Caco-2 (cell line): ENCODE measurements around the gene ABTB1. TPM values are rescaled to one million over a fixed set of nuclear protein-coding genes. Genes with fewer than 3 reads are reported as not detected.
A peak's percentile ranks its signal among the peaks of the same experiment; 100 is the strongest.

Source experiments
- BruUV-seq: library from RNA; stranded (reverse); fragments of 400-500 nt; replicated peaks from 2 replicates; lab custom pipeline; 2021; lab: Mats Ljungman, UMichigan
- CTCF ChIA-PET: fragments of 300-600 bp; sonication (Branson Sonifier 250); formaldehyde crosslinking; loops from one replicate; lab custom pipeline; 2022; ENCODE audit warnings: antibody characterized with exemption; lab: Charles Lee
- POLR2A ChIA-PET: fragments of 300-600 bp; sonication (Branson Sonifier 250); formaldehyde crosslinking; loops from one replicate; lab custom pipeline; 2022; ENCODE audit warnings: antibody characterized with exemption; lab: Charles Lee
- DNase-seq, 2 experiments: peaks; one replicate each; pipeline versions ENCODE4 v3.0.0 to v3.0.0-alpha.2; 2020 to 2022
- H3K27me3 ChIP-seq: replicated peaks from 2 replicates; pipeline ENCODE4 v1.6.0; 2011; ENCODE audit warnings: low read length; ENCODE audit not compliant: control insufficient read depth, insufficient read depth
- H3K36me3 ChIP-seq: 2 replicates; pipeline ENCODE4 v1.5.1; 2011; ENCODE audit warnings: low read length; ENCODE audit not compliant: control insufficient read depth, insufficient read depth
- H3K4me1 ChIP-seq: fragments of 250-450 bp; sonication (Bioruptor Pico); 2 replicates; pipeline ENCODE4 v1.5.1; 2020; ENCODE audit warnings: mild to moderate bottlenecking
- H3K4me3 ChIP-seq: 2 replicates; pipeline ENCODE4 v1.5.1; 2011; ENCODE audit warnings: low read depth, mild to moderate bottlenecking, control low read depth, low read length
- H3K9me3 ChIP-seq: fragments of 250-450 bp; sonication (Bioruptor Pico); 2 replicates; pipeline ENCODE4 v1.5.1; 2020; ENCODE audit warnings: mild to moderate bottlenecking, moderate library complexity
- H3K27ac Mint-ChIP-seq: one replicate; pipeline ENCODE4 v1.8.0; 2022; ENCODE audit warnings: mixed read lengths; ENCODE audit not compliant: unreplicated experiment
- H3K27me3 Mint-ChIP-seq: one replicate; pipeline ENCODE4 v1.8.0; 2022; ENCODE audit warnings: mixed read lengths; ENCODE audit not compliant: insufficient read depth, unreplicated experiment
- H3K36me3 Mint-ChIP-seq: one replicate; pipeline ENCODE4 v1.8.0; 2022; ENCODE audit warnings: mild to moderate bottlenecking, mixed read lengths; ENCODE audit not compliant: insufficient read depth, unreplicated experiment
- H3K4me1 Mint-ChIP-seq: one replicate; pipeline ENCODE4 v1.8.0; 2022; ENCODE audit warnings: low read depth, mixed read lengths; ENCODE audit not compliant: unreplicated experiment
- H3K4me3 Mint-ChIP-seq: one replicate; pipeline ENCODE4 v1.8.0; 2022; ENCODE audit warnings: mild to moderate bottlenecking, moderate library complexity, mixed read lengths; ENCODE audit not compliant: unreplicated experiment
- H3K9me3 Mint-ChIP-seq: one replicate; pipeline ENCODE4 v1.8.0; 2022; ENCODE audit warnings: mixed read lengths; ENCODE audit not compliant: unreplicated experiment
- intact Hi-C: fragments of 100-400 bp; cut with micrococcal nuclease; formaldehyde crosslinking; loops from one replicate; pipeline ENCODE4 v1.10.0; 2022; ENCODE audit not compliant: unreplicated experiment
- total RNA-seq: library from RNA; stranded (reverse); gene quantifications from 2 replicates; pipeline ENCODE4 v1.2.3, GENCODE V29; 2022
- TF ChIP-seq, protein P1 (sequence below), 2 experiments: fragments of 200-600 bp in 1 of 2; IDR thresholded peaks; 1 replicate in 1 of 2; 2 replicates in 1 of 2; pipeline versions ENCODE4 v1.5.1 to v1.8.0; 2011 to 2022; ENCODE audit warnings: antibody characterized with exemption in 1 of 2, control low read depth in 1 of 2, inconsistent platforms in 1 of 2, low read depth in 1 of 2, low read length in 1 of 2, mild to moderate bottlenecking in 1 of 2, moderate library complexity in 1 of 2; ENCODE audit not compliant: insufficient read depth in 1 of 2, severe bottlenecking in 1 of 2, unreplicated experiment in 1 of 2

Gene ABTB1
- total RNA-seq, 1 experiment from 2014 or later: 6.2 TPM

DNA sequence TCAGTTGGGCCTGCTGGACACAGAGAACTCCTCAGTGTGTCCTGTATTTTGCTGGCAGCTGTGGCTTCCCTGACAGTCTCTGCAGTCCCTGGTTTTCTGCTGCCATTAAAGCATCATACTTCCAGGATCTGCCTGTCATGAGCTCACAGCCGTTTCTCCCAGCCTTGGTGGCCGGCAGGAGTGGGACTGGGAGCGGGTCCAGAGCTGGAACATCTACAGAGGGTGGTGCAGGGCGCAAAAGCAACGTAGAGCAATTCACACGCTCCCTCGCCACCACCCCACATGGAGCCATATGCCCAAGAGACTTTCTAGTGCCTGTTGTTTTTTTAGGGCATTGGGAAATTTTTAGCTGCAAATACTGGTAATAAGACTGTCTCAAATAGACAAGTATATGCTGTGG is 33.6 kb downstream of the ABTB1 start:
- H3K36me3 ChIP-seq: no peaks in the 10 kb centered on the region
- intact Hi-C loops: no loop called here
- Mint-ChIP-seq H3K4me3 (no peak overlapping the region), H3K9me3 (no peaks in the 10 kb centered on the region), H3K36me3 (no peaks in the 10 kb centered on the region), H3K27me3 (no peaks in the 10 kb centered on the region), H3K4me1 (no peaks in the 10 kb centered on the region), H3K27ac (no peak overlapping the region)
- POLR2A ChIA-PET: no interaction called here
- TF ChIP-seq, protein P1, sequence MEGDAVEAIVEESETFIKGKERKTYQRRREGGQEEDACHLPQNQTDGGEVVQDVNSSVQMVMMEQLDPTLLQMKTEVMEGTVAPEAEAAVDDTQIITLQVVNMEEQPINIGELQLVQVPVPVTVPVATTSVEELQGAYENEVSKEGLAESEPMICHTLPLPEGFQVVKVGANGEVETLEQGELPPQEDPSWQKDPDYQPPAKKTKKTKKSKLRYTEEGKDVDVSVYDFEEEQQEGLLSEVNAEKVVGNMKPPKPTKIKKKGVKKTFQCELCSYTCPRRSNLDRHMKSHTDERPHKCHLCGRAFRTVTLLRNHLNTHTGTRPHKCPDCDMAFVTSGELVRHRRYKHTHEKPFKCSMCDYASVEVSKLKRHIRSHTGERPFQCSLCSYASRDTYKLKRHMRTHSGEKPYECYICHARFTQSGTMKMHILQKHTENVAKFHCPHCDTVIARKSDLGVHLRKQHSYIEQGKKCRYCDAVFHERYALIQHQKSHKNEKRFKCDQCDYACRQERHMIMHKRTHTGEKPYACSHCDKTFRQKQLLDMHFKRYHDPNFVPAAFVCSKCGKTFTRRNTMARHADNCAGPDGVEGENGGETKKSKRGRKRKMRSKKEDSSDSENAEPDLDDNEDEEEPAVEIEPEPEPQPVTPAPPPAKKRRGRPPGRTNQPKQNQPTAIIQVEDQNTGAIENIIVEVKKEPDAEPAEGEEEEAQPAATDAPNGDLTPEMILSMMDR (IDR thresholded peaks at IDR 0.05; ENCODE audit: insufficient read depth in 1 of 2, low read depth in 1 of 2, low read length in 1 of 2, severe bottlenecking in 1 of 2, unreplicated experiment in 1 of 2): no peak
- no peak overlapping the region for H3K4me3 ChIP-seq
- H3K9me3 ChIP-seq: no peaks in the 10 kb centered on the region
- no TSS peak for BruUV-seq
- no peaks in the 10 kb centered on the region for H3K27me3 ChIP-seq
- peak in 1 of 2 experiments; percentile 9 for DNase-seq
- no peaks in the 10 kb centered on the region for H3K4me1 ChIP-seq
- CTCF ChIA-PET: no interaction called here

DNA sequence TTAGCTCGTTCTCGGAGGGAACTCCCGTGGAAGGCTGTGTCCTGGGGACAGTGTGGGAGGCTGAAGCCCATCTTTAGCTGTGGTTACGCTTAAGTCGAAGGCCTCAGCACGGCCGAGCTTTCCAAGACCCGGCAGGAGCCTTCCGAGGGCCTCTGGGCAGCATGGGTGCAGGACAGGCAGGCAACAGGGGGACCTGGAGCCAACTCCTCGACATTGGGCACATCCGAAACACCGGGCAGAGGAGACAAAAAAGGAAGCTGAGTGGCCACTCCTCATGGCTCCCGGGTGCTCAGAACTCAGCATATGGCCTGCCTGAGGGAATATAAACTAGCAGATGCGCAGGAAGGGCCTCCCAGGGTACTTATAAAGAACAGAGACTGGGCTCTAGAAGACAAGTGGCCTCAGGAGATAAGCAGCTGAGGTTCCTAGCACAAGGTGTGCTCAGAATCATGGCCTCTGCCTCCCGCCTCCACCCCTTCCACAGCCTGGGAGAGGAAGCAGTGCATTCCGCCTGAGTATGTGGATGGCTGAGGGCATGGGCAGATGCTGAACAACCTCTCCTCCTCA is 34.1 kb downstream of the ABTB1 start:
- BruUV-seq: no TSS peak
- H3K4me1 ChIP-seq: no peaks in the 10 kb centered on the region
- no peak overlapping the region for H3K4me3 Mint-ChIP-seq
- H3K27me3 ChIP-seq: no peaks in the 10 kb centered on the region
- H3K36me3 Mint-ChIP-seq: no peaks in the 10 kb centered on the region
- intact Hi-C loops: no loop called here
- ChIA-PET CTCF (no interaction called here), POLR2A (no interaction called here)
- no peak overlapping the region for H3K4me3 ChIP-seq
- H3K36me3 ChIP-seq: no peaks in the 10 kb centered on the region
- H3K9me3 ChIP-seq: no peaks in the 10 kb centered on the region
- H3K27me3 Mint-ChIP-seq: no peaks in the 10 kb centered on the region
- DNase-seq: peak in 1 of 2 experiments; percentile 18
- TF ChIP-seq, protein P1 (IDR thresholded peaks at IDR 0.05; ENCODE audit: insufficient read depth in 1 of 2, low read depth in 1 of 2, low read length in 1 of 2, severe bottlenecking in 1 of 2, unreplicated experiment in 1 of 2): no peak
- no peaks in the 10 kb centered on the region for H3K4me1 Mint-ChIP-seq
- H3K27ac Mint-ChIP-seq: no peak overlapping the region
- no peaks in the 10 kb centered on the region for H3K9me3 Mint-ChIP-seq

DNA sequence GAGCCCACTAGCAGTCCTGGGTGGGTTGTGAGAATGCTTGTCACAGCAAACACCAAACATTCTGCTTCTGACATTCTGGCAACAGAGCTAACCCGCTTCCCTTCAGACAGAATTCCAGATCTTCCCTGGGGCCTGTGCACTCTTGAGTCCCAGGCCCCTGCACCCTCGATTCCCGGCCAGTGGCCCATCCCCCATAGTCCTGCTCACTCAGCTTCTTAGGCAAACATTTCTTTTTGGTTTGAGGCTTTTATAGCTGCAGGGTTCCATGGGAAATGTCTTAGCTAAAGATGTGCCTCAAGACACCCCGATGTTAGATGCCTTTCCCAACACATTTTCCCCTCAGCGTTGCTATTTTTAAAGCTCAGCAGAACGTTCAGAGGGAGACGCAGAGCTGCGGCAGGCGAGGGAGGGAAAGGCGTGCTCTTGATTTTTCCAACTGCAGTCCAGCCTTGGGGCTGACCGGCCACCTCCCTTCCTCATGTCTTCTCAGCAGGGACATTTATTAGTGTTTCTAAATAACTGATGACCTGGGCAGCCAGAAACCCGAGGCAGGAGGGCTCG is 35.2 kb downstream of the ABTB1 start:
- no TSS peak for BruUV-seq
- Mint-ChIP-seq H3K36me3 (no peaks in the 10 kb centered on the region), H3K9me3 (no peaks in the 10 kb centered on the region), H3K27ac (no peak overlapping the region), H3K4me3 (no peak overlapping the region), H3K27me3 (no peaks in the 10 kb centered on the region), H3K4me1 (no peaks in the 10 kb centered on the region)
- H3K4me3 ChIP-seq: no peak overlapping the region
- no peaks in the 10 kb centered on the region for H3K27me3 ChIP-seq
- H3K4me1 ChIP-seq: no peaks in the 10 kb centered on the region
- CTCF ChIA-PET: no interaction called here
- POLR2A ChIA-PET: interaction anchor here (0.7 kb wide), 1 partner anchor 119 kb away, joined by 3 read pairs; no protein-coding TSS in a partner anchor
- TF ChIP-seq, protein P1 (IDR thresholded peaks at IDR 0.05; ENCODE audit: insufficient read depth in 1 of 2, low read depth in 1 of 2, low read length in 1 of 2, severe bottlenecking in 1 of 2, unreplicated experiment in 1 of 2): no peak
- peak in 1 of 2 experiments; percentile 16 for DNase-seq
- H3K9me3 ChIP-seq: no peaks in the 10 kb centered on the region
- no peaks in the 10 kb centered on the region for H3K36me3 ChIP-seq
- intact Hi-C loops: no loop called here
